ENCODE results near the gene EVI5L. TPM values are rescaled to one million over a fixed set of nuclear protein-coding genes. Genes with fewer than 3 reads are reported as not detected.

The EVI5L gene
- total and polyA plus RNA-seq, 5 donors from 2014 or later: 1.9 to 10.2 (median 2.2) TPM

Other genes with a start within 250 kb of the EVI5L start
- gene CAMSAP3, start 234.4 kb upstream of the EVI5L start, total RNA-seq: not detected
- gene CAMSAP3, start 234.4 kb upstream of the EVI5L start, polyA plus RNA-seq: not detected
- 62.5 TPM for gene XAB2, start 200.7 kb upstream of the EVI5L start, total RNA-seq
- gene XAB2, start 200.7 kb upstream of the EVI5L start, polyA plus RNA-seq: 10 to 100 TPM in 2 of 4 donors, 1 to 10 TPM in 2; 7.7 to 26.8 (median 10.0) TPM
- gene PET100, start 200.4 kb upstream of the EVI5L start, total RNA-seq: 116 TPM
- gene PET100, start 200.4 kb upstream of the EVI5L start, polyA plus RNA-seq: 100 to 1,000 TPM; 236 to 500 (median 308) TPM
- gene PCP2, start 196.5 kb upstream of the EVI5L start, total RNA-seq: 2.4 TPM
- under 1 TPM in 2 of 4 donors, not detected in 2; 0.44 to 0.86 TPM for gene PCP2, start 196.5 kb upstream of the EVI5L start, polyA plus RNA-seq
- gene STXBP2, start 193.1 kb upstream of the EVI5L start, total RNA-seq: 253 TPM
- 100 to 1,000 TPM in 1 of 4 donors, 10 to 100 TPM in 3; 57.5 to 105 (median 86.7) TPM for gene STXBP2, start 193.1 kb upstream of the EVI5L start, polyA plus RNA-seq
- not detected for gene RETN, start 161.2 kb upstream of the EVI5L start, total RNA-seq
- gene RETN, start 161.2 kb upstream of the EVI5L start, polyA plus RNA-seq: not detected
- 0.59 TPM for gene MCEMP1, start 153.1 kb upstream of the EVI5L start, total RNA-seq
- gene MCEMP1, start 153.1 kb upstream of the EVI5L start, polyA plus RNA-seq: not detected
- gene TRAPPC5, start 149.4 kb upstream of the EVI5L start, total RNA-seq: 63.9 TPM
- 100 to 1,000 TPM; 142 to 229 (median 192) TPM for gene TRAPPC5, start 149.4 kb upstream of the EVI5L start, polyA plus RNA-seq
- gene FCER2, start 128.1 kb upstream of the EVI5L start, total RNA-seq: not detected
- gene FCER2, start 128.1 kb upstream of the EVI5L start, polyA plus RNA-seq: 1 to 10 TPM in 1 of 4 donors, under 1 TPM in 2, not detected in 1; 0.34 to 4.5 (median 0.48) TPM
- gene CLEC4G, start 98.1 kb upstream of the EVI5L start, total RNA-seq: not detected
- gene CLEC4G, start 98.1 kb upstream of the EVI5L start, polyA plus RNA-seq: not detected
- not detected for gene CD209, start 82.7 kb upstream of the EVI5L start, total RNA-seq
- not detected for gene CD209, start 82.7 kb upstream of the EVI5L start, polyA plus RNA-seq
- gene CLEC4M, start 67.0 kb upstream of the EVI5L start, total RNA-seq: not detected
- gene CLEC4M, start 67.0 kb upstream of the EVI5L start, polyA plus RNA-seq: under 1 TPM in 1 of 4 donors, not detected in 3; 0.53 TPM
- gene PRR36, start 44.2 kb downstream of the EVI5L start, total RNA-seq: 0.12 TPM
- gene PRR36, start 44.2 kb downstream of the EVI5L start, polyA plus RNA-seq: under 1 TPM in 2 of 4 donors, not detected in 2; 0.05 to 0.22 TPM
- gene LRRC8E, start 58.3 kb downstream of the EVI5L start, total RNA-seq: not detected
- gene LRRC8E, start 58.3 kb downstream of the EVI5L start, polyA plus RNA-seq: not detected
- gene MAP2K7, start 73.7 kb downstream of the EVI5L start, total RNA-seq: 93.4 TPM
- 1 to 10 TPM; 1.7 to 3.7 (median 2.6) TPM for gene MAP2K7, start 73.7 kb downstream of the EVI5L start, polyA plus RNA-seq
- 1.1 TPM for gene TGFBR3L, start 84.6 kb downstream of the EVI5L start, total RNA-seq
- gene TGFBR3L, start 84.6 kb downstream of the EVI5L start, polyA plus RNA-seq: not detected
- 12.1 TPM for gene SNAPC2, start 90.1 kb downstream of the EVI5L start, total RNA-seq
- 10 to 100 TPM; 14.3 to 22.1 (median 17.2) TPM for gene SNAPC2, start 90.1 kb downstream of the EVI5L start, polyA plus RNA-seq
- not detected for gene CTXN1, start 95.9 kb downstream of the EVI5L start, total RNA-seq
- gene CTXN1, start 95.9 kb downstream of the EVI5L start, polyA plus RNA-seq: not detected
- gene TIMM44, start 113.4 kb downstream of the EVI5L start, total RNA-seq: 72.5 TPM
- gene TIMM44, start 113.4 kb downstream of the EVI5L start, polyA plus RNA-seq: 10 to 100 TPM; 14.0 to 16.5 (median 15.0) TPM
- gene ELAVL1, start 175.4 kb downstream of the EVI5L start, total RNA-seq: 39.6 TPM
- gene ELAVL1, start 175.4 kb downstream of the EVI5L start, polyA plus RNA-seq: 10 to 100 TPM; 48.0 to 52.0 (median 49.2) TPM
- not detected for gene CCL25, start 222.5 kb downstream of the EVI5L start, total RNA-seq
- under 1 TPM in 1 of 4 donors, not detected in 3; 0.48 TPM for gene CCL25, start 222.5 kb downstream of the EVI5L start, polyA plus RNA-seq